Endothelial cell of umbilical vein (primary cell): Measurements from ENCODE around the gene FTH1. TPM values are rescaled to one million over a fixed set of nuclear protein-coding genes. Genes with fewer than 3 reads are reported as not detected.

Experiments used
- BruUV-seq: library from RNA; stranded (reverse); fragments of 400-500 nt; replicated peaks from 2 replicates; lab custom pipeline; 2021; lab: Mats Ljungman, UMichigan
- CTCF ChIA-PET: fragments of 300-600, 350-600 bp; sonication (Branson Sonifier 250); formaldehyde crosslinking; loops from one replicate; lab custom pipeline; 2021; ENCODE audit warnings: antibody characterized with exemption, inconsistent platforms; lab: Charles Lee
- POLR2A ChIA-PET: fragments of 300-600, 350-600 bp; sonication (Branson Sonifier 250); formaldehyde crosslinking; loops from one replicate; lab custom pipeline; 2021; ENCODE audit warnings: antibody characterized with exemption, inconsistent platforms; lab: Charles Lee
- DNase-seq: peaks from one replicate; pipeline ENCODE4 v3.0.0-alpha.2; 2011; ENCODE audit warnings: low read depth, low spot score
- FAIRE-seq: peaks from 2 replicates; lab custom pipeline; 2011; peaks lifted over from hg19 to GRCh38; lab: Jason Lieb, UNC
- H2AFZ ChIP-seq: 2 replicates; pipeline ENCODE4 v1.6.0; 2012; ENCODE audit warnings: low read depth, low read length, control low read depth, inconsistent platforms
- H3K27ac ChIP-seq: 2 replicates; pipeline ENCODE4 v1.5.1; 2011; ENCODE audit warnings: low read depth, mild to moderate bottlenecking, control low read depth, low read length, moderate library complexity; ENCODE audit not compliant: insufficient read depth
- H3K27me3 ChIP-seq, 2 experiments: 2 replicates each; pipeline versions ENCODE4 v1.6.0 to v1.6.1; 2011; ENCODE audit warnings: low read length in 2 of 2, mixed read lengths in 1 of 2; ENCODE audit not compliant: control insufficient read depth in 2 of 2, insufficient read depth in 2 of 2
- H3K36me3 ChIP-seq, 2 experiments: 2 replicates in 1 of 2; 3 replicates in 1 of 2; pipeline ENCODE4 v1.5.1; 2011; ENCODE audit warnings: low read length in 2 of 2, mild to moderate bottlenecking in 1 of 2, moderate library complexity in 1 of 2; ENCODE audit not compliant: control insufficient read depth in 2 of 2, insufficient read depth in 2 of 2; ENCODE audit errors: extremely low read depth in 1 of 2
- H3K4me1 ChIP-seq: 3 replicates; pipeline ENCODE4 v1.5.1; 2011; ENCODE audit warnings: mild to moderate bottlenecking, low read length; ENCODE audit not compliant: control insufficient read depth, insufficient read depth; ENCODE audit errors: extremely low read depth
- H3K4me2 ChIP-seq: 2 replicates; pipeline ENCODE4 v1.6.1; 2011; ENCODE audit warnings: low read length, control low read depth, mixed read lengths; ENCODE audit not compliant: insufficient read depth
- H3K4me3 ChIP-seq, 3 experiments: fragments of 200-600 bp in 1 of 3; sonication (generic), shearing (Covaris generic) in 1 of 3; replicated peaks in 1 of 3; 2 replicates each; pipeline ENCODE4 v1.5.1; 2011 to 2016; ENCODE audit warnings: control low read depth in 3 of 3, low read length in 3 of 3, mild to moderate bottlenecking in 2 of 3, inconsistent platforms in 1 of 3, low read depth in 1 of 3, moderate library complexity in 1 of 3; ENCODE audit not compliant: insufficient read depth in 1 of 3
- H3K79me2 ChIP-seq: 2 replicates; pipeline ENCODE4 v1.6.0; 2012; ENCODE audit warnings: low read length, inconsistent platforms; ENCODE audit not compliant: control insufficient read depth, insufficient read depth
- H3K9ac ChIP-seq: replicated peaks from 2 replicates; pipeline ENCODE3; 2011; ENCODE audit warnings: low read length, control low read depth; ENCODE audit not compliant: insufficient read depth; ENCODE audit errors: extremely low read depth
- H3K9me1 ChIP-seq: replicated peaks from 3 replicates; pipeline ENCODE4 v1.6.0; 2011; ENCODE audit warnings: mild to moderate bottlenecking, low read length; ENCODE audit not compliant: control insufficient read depth, insufficient read depth; ENCODE audit errors: extremely low read depth
- H3K9me3 ChIP-seq: replicated peaks from 2 replicates; pipeline ENCODE4 v1.5.1; 2012; ENCODE audit warnings: low read length, inconsistent platforms; ENCODE audit not compliant: control insufficient read depth, insufficient read depth
- H4K20me1 ChIP-seq: replicated peaks from 2 replicates; pipeline ENCODE3; 2011; ENCODE audit warnings: mild to moderate bottlenecking, low read length; ENCODE audit not compliant: control insufficient read depth, insufficient read depth; ENCODE audit errors: extremely low read depth
- CTCF ChIP-seq, 2 donors: IDR thresholded peaks; 1 replicate in 1 of 2; 2 replicates in 1 of 2; pipeline ENCODE4 v1.5.1; 2011; ENCODE audit warnings: low read length in 2 of 2, mild to moderate bottlenecking in 2 of 2, moderate library complexity in 2 of 2, control low read depth in 1 of 2, inconsistent platforms in 1 of 2, low read depth in 1 of 2; ENCODE audit not compliant: insufficient read depth in 1 of 2; ENCODE audit errors: extremely low read depth in 1 of 2
- EZH2 ChIP-seq: IDR thresholded peaks from 2 replicates; pipeline ENCODE4 v1.6.1; 2012; ENCODE audit warnings: borderline replicate concordance, low read depth, mild to moderate bottlenecking, moderate library complexity, low read length, inconsistent platforms; ENCODE audit not compliant: severe bottlenecking
- FOS ChIP-seq: IDR thresholded peaks from 2 replicates; pipeline ENCODE4 v1.6.1; 2011; ENCODE audit warnings: mild to moderate bottlenecking, low read length, moderate library complexity, borderline replicate concordance; ENCODE audit not compliant: insufficient read depth
- GATA2 ChIP-seq: IDR thresholded peaks from 2 replicates; pipeline ENCODE4 v1.7.0; 2011; ENCODE audit warnings: low read depth, mild to moderate bottlenecking, moderate library complexity, mixed read lengths, low read length; ENCODE audit not compliant: insufficient read length, insufficient read depth
- JUN ChIP-seq: IDR thresholded peaks from 2 replicates; pipeline ENCODE4 v1.6.1; 2011; ENCODE audit warnings: borderline replicate concordance, low read depth; ENCODE audit not compliant: insufficient read length, insufficient read depth
- MYC ChIP-seq: IDR thresholded peaks from one replicate; pipeline ENCODE4 v1.6.1; 2011; ENCODE audit warnings: mild to moderate bottlenecking, low read depth, low read length
- POLR2A ChIP-seq: IDR thresholded peaks from 2 replicates; pipeline ENCODE4 v1.6.1; 2012; ENCODE audit warnings: low read depth, mild to moderate bottlenecking, control low read depth, low read length
- POLR2AphosphoS5 ChIP-seq: IDR thresholded peaks from 2 replicates; pipeline ENCODE4 v1.6.1; 2012; ENCODE audit warnings: low read depth, mild to moderate bottlenecking, control low read depth, low read length, moderate library complexity; ENCODE audit not compliant: insufficient read depth
- dilution Hi-C: fragments of 300-500 bp; cut with MboI; formaldehyde crosslinking; loops from one replicate; pipeline ENCODE4 v1.15.0; 2019; ENCODE audit warnings: low sequenced_read_pairs; ENCODE audit not compliant: extremely low pct_ligation_motif_present
- intact Hi-C: fragments of 100-400 bp; cut with micrococcal nuclease; formaldehyde crosslinking; loops from one replicate; pipeline ENCODE4 v1.10.0; 2022
- polyA plus RNA-seq, 4 experiments: library from polyadenylated mRNA; depleted of rRNA in 3 of 4; stranded (reverse) in 3 of 4; unstranded in 1 of 4; fragments of >200 nt; gene quantifications; 2 replicates each; pipeline versions ENCODE4 v1.2.1 to v1.2.3, GENCODE V29; 2011 to 2012; ENCODE audit warnings: missing spikeins in 1 of 4
- total RNA-seq: library from RNA; stranded (reverse); gene quantifications from 2 replicates; pipeline ENCODE4 v1.2.3, GENCODE V29; 2021
- TF ChIP-seq, protein P1 (sequence below): IDR thresholded peaks from 2 replicates; pipeline ENCODE4 v1.6.1; 2011; ENCODE audit not compliant: insufficient read depth, insufficient read length

The FTH1 gene
- total and polyA plus RNA-seq, 2 donors (not counting 3 experiments of a cell fraction or from before 2014, with no cell fraction given): 1,177 to 2,501 TPM

DNA sequence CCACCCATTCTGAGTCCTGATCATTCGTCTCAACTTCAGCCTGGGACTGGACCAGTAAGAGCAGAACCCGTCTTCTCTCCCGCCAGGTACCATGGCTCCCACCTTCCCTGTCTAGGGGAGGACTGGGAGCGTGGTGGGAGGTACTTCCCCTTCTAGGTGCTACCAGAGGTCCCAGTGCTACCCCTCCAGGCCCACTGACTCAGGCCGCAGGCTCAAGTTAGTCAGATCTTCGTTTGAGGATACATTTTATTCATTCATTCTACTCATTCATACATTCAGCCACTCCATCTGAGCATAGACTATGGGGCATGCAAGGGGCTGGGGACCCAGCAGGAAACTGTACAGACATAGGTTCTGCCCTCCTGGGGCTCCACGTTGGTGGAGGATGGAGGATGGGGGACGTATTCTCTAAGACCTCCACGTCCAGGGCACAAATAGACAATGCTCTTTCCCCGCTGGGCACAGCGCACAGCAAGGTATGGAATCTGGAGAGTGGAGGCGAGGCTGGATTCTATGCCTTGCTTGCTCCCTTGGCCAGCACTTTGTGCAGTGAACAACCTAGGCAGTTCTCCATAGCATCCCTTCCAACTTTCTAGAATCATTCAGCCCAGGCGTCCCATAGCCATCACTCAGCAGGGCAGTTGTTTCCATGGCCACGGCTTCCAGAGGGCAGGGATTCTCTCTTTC lies 49.0 kb downstream of the FTH1 start:
- no peak overlapping the region for H3K4me3 ChIP-seq
- H3K9me1 ChIP-seq: no peaks in the 10 kb centered on the region
- DNase-seq: no peak
- no peaks in the 10 kb centered on the region for H3K36me3 ChIP-seq
- BruUV-seq: no TSS peak
- H3K27me3 ChIP-seq: peaks cover 11 to 22% of the 10 kb centered on the region in 2 experiments
- no peaks in the 10 kb centered on the region for H3K79me2 ChIP-seq
- FAIRE-seq: no peak
- no peak overlapping the region for H2AFZ ChIP-seq
- intact Hi-C loops (no loop called here), dilution Hi-C loops (no loop called here)
- CTCF ChIA-PET: interaction anchor here (1.2 to 1.3 kb wide), 2 partner anchors 20 to 164 kb away, joined by 3 to 7 read pairs; no protein-coding TSS in a partner anchor
- no peaks in the 10 kb centered on the region for H3K9me3 ChIP-seq
- no peaks in the 10 kb centered on the region for H4K20me1 ChIP-seq
- no peaks in the 10 kb centered on the region for H3K4me1 ChIP-seq
- no peak overlapping the region for H3K4me2 ChIP-seq
- TF ChIP-seq GATA2 (no peak), CTCF (IDR thresholded peaks at IDR 0.05; ENCODE audit: extremely low read depth in 1 of 2, insufficient read depth in 1 of 2, low read depth in 1 of 2, low read length in 2 of 2) (no peak), MYC (no peak), POLR2AphosphoS5 (no peak), FOS (no peak), JUN (no peak), EZH2 (no peak), POLR2A (no peak)
- TF ChIP-seq, protein P1, sequence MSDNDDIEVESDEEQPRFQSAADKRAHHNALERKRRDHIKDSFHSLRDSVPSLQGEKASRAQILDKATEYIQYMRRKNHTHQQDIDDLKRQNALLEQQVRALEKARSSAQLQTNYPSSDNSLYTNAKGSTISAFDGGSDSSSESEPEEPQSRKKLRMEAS: no peak
- POLR2A ChIA-PET: no interaction called here
- H3K9ac ChIP-seq: no peak overlapping the region
- H3K27ac ChIP-seq: no peak overlapping the region
